OCI-LY1 (cell line): ENCODE data around the gene BBS1.

Experiments used
- EZH2 ChIP-seq: fragments of 200-600 bp; sonication (generic), shearing (Covaris generic); IDR thresholded peaks from 2 replicates; pipeline ENCODE4 v1.8.0; 2017; ENCODE audit warnings: borderline replicate concordance, mixed run types, mild to moderate bottlenecking, antibody characterized with exemption, low read length, moderate library complexity, mixed read lengths
- TF ChIP-seq, protein P1 (sequence below): fragments of 200-600 bp; sonication (generic), shearing (Covaris generic); IDR thresholded peaks from 2 replicates; pipeline ENCODE4 v1.5.1; 2017; ENCODE audit warnings: mild to moderate bottlenecking, antibody characterized with exemption, low read length, moderate library complexity, mixed read lengths

DNA sequence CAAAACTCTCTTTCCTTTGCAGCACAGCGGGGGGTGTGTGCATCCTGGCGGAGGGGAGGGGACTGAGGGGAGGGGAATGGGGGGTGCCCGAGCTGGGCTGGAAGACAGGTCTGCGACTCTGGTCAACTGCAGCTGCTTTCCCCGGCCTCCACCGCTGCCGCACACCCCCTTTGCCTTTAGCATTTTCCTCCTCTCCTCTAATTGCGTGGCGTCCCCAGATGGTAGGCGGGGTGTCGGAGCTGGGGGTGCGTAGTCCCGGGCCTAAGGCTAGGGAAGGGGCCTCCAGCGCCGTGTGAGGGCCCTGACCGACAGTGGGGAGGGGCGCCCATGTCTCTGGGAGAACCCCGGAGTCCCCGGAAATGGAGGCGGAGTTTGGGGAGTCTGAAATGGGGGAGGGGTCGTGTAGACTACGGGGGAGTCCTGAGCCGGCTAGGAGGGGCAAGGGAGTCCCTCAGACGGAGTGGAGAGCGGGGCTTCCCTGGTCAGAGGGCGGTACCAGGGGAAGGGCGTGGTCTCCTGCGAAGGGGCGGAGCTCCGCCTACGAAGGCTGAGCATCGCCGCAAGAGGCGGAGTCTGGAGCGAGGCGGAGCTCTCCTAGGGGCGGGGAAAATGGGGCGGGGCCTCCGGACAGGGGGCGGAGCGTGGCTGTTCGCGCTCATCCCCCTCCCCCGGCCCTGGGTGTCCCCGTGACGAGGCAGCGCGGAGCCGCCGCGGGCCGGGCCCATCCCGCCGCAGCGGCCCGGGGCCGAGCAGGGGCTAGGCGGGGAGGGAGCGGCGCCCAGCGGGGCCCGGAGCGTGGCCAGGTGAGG lies 44.0 kb upstream of the BBS1 start, which contains the start of gene PELI3:
- TF ChIP-seq, protein P1, sequence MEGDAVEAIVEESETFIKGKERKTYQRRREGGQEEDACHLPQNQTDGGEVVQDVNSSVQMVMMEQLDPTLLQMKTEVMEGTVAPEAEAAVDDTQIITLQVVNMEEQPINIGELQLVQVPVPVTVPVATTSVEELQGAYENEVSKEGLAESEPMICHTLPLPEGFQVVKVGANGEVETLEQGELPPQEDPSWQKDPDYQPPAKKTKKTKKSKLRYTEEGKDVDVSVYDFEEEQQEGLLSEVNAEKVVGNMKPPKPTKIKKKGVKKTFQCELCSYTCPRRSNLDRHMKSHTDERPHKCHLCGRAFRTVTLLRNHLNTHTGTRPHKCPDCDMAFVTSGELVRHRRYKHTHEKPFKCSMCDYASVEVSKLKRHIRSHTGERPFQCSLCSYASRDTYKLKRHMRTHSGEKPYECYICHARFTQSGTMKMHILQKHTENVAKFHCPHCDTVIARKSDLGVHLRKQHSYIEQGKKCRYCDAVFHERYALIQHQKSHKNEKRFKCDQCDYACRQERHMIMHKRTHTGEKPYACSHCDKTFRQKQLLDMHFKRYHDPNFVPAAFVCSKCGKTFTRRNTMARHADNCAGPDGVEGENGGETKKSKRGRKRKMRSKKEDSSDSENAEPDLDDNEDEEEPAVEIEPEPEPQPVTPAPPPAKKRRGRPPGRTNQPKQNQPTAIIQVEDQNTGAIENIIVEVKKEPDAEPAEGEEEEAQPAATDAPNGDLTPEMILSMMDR: no peak
- TF ChIP-seq EZH2: no peak
